BLaER1 treated with 17β-estradiol and CSF1 and Interleukin-3, amounts not matched to agents 10 nM and 100 nM (cell line): ENCODE measurements around the gene GSN.

ENCODE experiments used
- H3K27ac ChIP-seq, 11 experiments: shearing (Covaris generic); formaldehyde crosslinking; 2 replicates each; pipeline ENCODE4 v1.8.1; 2022
- H3K27me3 ChIP-seq, 11 experiments: shearing (Covaris generic); formaldehyde crosslinking; 2 replicates each; pipeline ENCODE4 v1.8.1; 2022
- H3K36me3 ChIP-seq, 11 experiments: shearing (Covaris generic); formaldehyde crosslinking; 2 replicates each; pipeline ENCODE4 v1.8.1; 2022
- H3K4me1 ChIP-seq, 10 experiments: shearing (Covaris generic); formaldehyde crosslinking; 2 replicates each; pipeline ENCODE4 v1.8.1; 2022
- H3K4me2 ChIP-seq, 11 experiments: shearing (Covaris generic); formaldehyde crosslinking; 2 replicates each; pipeline ENCODE4 v1.8.1; 2022
- H3K4me3 ChIP-seq, 10 experiments: shearing (Covaris generic); formaldehyde crosslinking; 2 replicates each; pipeline ENCODE4 v1.8.1; 2022
- H3K9ac ChIP-seq, 11 experiments: shearing (Covaris generic); formaldehyde crosslinking; 2 replicates each; pipeline ENCODE4 v1.8.1; 2022
- H3K9me3 ChIP-seq, 11 experiments: shearing (Covaris generic); formaldehyde crosslinking; replicated peaks in 1 of 11; 2 replicates each; pipeline ENCODE4 v1.8.1; 2022
- H4K20me1 ChIP-seq, 11 experiments: shearing (Covaris generic); formaldehyde crosslinking; 2 replicates each; pipeline ENCODE4 v1.8.1; 2022
- Cebpa-rat ChIP-seq, 11 experiments: shearing (Covaris generic); IDR thresholded peaks; 2 replicates each; pipeline ENCODE4 v1.8.1; 2022

GSN gene

DNA sequence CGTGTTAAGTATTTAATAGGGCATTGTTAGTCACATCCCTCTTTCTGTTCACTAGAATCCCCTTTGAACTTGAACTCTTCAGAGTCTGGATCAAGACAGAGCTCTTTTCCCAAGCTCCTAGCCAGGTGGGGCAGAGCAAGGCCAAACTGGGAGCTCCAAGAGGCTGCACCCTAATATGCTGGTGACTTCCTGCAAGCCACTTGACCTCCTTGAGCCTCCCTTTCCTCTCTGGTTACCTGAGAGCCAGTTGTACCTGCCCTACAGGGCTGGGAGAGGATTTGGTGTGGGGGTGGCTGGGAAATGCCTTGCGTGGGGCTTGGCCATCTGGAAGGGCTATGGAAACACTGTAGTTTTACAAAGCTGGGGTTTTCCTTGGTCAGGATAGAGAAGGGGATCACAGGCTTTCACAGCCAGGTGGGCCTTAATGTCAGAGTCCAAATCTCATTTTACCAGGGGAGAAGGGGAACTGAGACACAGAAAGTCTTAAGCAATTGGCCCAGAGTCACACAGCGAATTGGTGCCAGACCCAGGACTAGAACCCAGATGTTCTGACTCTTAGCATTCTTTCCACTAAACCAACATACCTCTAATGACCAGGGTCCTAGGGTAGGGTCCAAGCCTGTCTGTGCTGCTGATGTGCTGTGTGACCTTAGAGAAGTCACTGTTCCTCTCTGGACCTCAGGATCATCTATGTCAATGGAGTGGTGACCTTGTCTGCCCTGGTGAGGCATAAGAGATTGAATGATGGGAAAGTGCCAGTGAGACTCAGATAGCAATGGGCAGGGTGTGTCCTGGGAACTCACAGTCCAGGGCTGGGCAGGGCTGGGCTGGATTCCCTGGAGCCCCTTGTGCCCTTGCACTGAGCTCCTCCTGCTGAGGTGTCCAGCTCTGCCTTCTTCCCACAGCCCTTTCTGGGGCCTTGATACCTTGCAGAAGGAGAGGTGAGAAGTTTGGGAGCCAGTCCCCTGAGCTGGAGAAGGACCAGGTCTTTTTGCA, 35.8 kb downstream of the GSN start:
- H3K9ac ChIP-seq: no peak overlapping the region
- peaks cover 39 to 61% (median 54%) of the 10 kb centered on the region in 10 experiments for H3K4me1 ChIP-seq
- no peak for TF ChIP-seq Cebpa-rat (IDR thresholded peaks at IDR 0.05)
- peaks cover 14 to 80% (median 26%) of the 10 kb centered on the region in 11 experiments; a peak in 16 of 22 replicates for H3K36me3 ChIP-seq
- H3K4me2 ChIP-seq: peak overlapping the region in 1 of 11 experiments; percentile 6; a peak in 1 of 22 replicates
- H3K4me3 ChIP-seq: no peak overlapping the region
- peaks cover 0 to 77% (median 0%) of the 10 kb centered on the region in 11 experiments; a peak in 5 of 22 replicates for H4K20me1 ChIP-seq
- no peak overlapping the region for H3K27ac ChIP-seq
- peaks cover 0 to 11% (median 0%) of the 10 kb centered on the region in 11 experiments; a peak in 4 of 22 replicates for H3K27me3 ChIP-seq
- no peaks in the 10 kb centered on the region for H3K9me3 ChIP-seq

DNA sequence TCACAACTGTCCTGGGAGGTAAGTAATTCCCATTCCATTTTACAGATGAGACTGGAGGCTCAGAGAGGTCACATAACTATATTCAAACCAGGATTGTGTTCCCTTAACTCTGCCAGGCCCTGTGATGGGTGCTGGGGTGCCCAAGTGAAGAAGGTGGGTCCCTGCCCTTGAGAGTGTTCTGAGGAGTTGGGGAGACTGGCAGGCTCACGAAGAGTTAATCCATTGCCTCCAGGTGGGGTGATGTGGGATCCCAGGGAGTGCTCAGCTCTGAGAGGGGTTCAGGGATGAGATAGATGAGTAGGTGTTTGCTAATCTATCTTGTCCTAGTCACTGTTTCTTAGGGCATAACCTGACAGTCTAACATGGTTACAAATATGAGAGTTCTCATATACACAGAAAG, 36.7 kb downstream of the GSN start:
- Histone ChIP-seq H3K4me2 (peak overlapping the region in 2 of 11 experiments; percentile 61 to 82; a peak in 5 of 22 replicates), H4K20me1 (peaks cover 0 to 83% (median 0%) of the 10 kb centered on the region in 11 experiments; a peak in 5 of 22 replicates), H3K9ac (no peak overlapping the region), H3K4me3 (no peak overlapping the region), H3K36me3 (peaks cover 14 to 89% (median 26%) of the 10 kb centered on the region in 11 experiments; a peak in 16 of 22 replicates), H3K27ac (no peak overlapping the region), H3K9me3 (no peaks in the 10 kb centered on the region), H3K27me3 (peaks cover 0 to 10% (median 0%) of the 10 kb centered on the region in 11 experiments; a peak in 4 of 22 replicates), H3K4me1 (peaks cover 32 to 53% (median 45%) of the 10 kb centered on the region in 10 experiments)
- no peak for TF ChIP-seq Cebpa-rat (IDR thresholded peaks at IDR 0.05)

DNA sequence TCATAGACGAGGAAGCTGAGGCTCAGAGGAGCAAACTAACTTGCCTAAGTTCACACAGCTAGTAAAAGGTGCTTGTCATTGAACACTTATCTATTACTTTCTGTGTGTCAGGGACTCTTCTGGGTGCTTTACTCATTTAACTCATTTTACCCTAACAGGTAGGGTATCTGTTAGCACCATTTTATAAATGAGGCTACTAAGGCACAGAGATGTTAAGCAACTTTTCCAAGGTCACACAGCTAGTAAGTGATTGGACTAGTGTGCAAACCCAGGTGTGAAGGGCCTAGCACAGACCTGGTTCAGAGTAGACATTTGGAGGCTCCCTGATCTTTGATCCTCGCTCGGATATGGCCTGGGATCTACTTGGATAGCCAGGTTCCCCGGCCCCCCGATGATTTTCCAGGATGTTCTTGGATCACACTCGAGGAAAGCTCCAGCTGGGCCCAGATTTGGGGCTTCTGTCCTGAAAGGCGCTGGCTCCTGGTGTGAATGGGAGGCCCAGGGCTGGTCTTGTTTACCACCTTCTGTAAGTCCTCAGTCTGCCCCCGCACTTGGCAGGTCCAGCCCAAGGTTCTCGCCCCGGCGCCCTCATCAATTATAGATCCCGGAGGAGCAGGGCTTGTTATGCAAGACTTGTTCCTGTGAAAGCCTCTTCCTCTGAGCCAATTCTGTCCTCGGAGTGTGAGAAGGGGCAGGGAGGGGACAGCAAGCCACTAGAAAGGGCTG, 37.5 kb downstream of the GSN start:
- Histone ChIP-seq H3K4me2 (peak overlapping the region; percentile 20 to 89 (median 73); a peak in 20 of 22 replicates), H3K27me3 (peaks cover 0 to 3% (median 0%) of the 10 kb centered on the region in 11 experiments; a peak in 4 of 22 replicates), H4K20me1 (peaks cover 0 to 80% (median 0%) of the 10 kb centered on the region in 11 experiments; a peak in 5 of 22 replicates), H3K4me3 (no peak overlapping the region), H3K9ac (peak overlapping the region in 5 of 11 experiments; percentile 6 to 40 (median 15); a peak in 3 of 22 replicates), H3K27ac (no peak overlapping the region), H3K36me3 (peaks cover 14 to 96% (median 26%) of the 10 kb centered on the region in 11 experiments; a peak in 16 of 22 replicates), H3K4me1 (peaks cover 24 to 46% (median 39%) of the 10 kb centered on the region in 10 experiments), H3K9me3 (no peaks in the 10 kb centered on the region)
- TF ChIP-seq Cebpa-rat (IDR thresholded peaks at IDR 0.05): no peak

DNA sequence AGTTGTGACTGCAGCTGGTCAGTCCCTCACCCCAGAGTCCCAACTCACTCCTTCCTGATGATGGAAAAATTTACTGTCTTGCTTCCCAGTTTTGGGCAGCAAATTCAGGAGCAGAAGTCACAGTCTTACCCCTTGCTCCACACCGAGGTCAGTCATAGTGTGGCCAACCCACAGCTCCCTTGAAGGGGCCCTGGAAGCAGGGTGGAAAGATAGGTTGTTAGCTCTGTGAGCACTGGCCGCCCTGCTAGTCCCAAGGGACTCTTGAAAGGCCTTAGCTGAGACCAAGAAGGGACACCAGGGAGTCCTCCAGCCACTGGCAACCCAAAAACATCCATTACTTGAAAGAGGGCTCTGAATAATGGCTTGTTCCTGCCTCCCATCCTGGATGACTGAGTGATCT, 40.0 kb downstream of the GSN start:
- Histone ChIP-seq H3K9ac (no peak overlapping the region), H3K27ac (no peak overlapping the region), H3K4me2 (peak overlapping the region in 3 of 11 experiments; percentile 53 to 56 (median 54); a peak in 3 of 22 replicates), H3K4me1 (peaks cover 18 to 34% (median 30%) of the 10 kb centered on the region in 10 experiments; a peak in 19 of 20 replicates), H3K4me3 (no peak overlapping the region), H4K20me1 (peaks cover 0 to 70% (median 0%) of the 10 kb centered on the region in 11 experiments; a peak in 5 of 22 replicates), H3K9me3 (no peaks in the 10 kb centered on the region), H3K27me3 (no peaks in the 10 kb centered on the region), H3K36me3 (peaks cover 32 to 100% (median 48%) of the 10 kb centered on the region in 11 experiments; a peak in 19 of 22 replicates)
- no peak for TF ChIP-seq Cebpa-rat (IDR thresholded peaks at IDR 0.05)

DNA sequence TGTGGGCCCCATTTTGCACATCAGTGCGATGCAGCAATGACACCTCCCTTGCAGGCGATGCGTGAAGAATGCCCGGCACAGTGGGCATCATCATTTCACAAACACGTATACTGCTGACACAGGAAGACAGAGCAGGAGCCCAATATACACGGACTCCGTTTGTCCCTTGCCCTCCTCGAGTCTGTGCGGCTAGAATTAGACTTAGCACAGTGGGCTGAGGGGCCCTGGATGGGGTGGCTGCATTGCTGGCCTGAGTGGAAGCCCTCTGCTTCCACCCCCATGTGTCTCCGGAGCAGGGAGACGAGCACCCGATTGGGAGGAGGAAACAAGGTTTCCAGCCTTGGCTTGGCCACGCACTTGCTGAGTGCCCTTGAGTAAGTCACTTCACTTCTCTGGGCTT, 40.8 kb downstream of the GSN start:
- Histone ChIP-seq H3K27ac (no peak overlapping the region), H3K4me2 (no peak overlapping the region), H3K36me3 (peaks cover 34 to 100% (median 48%) of the 10 kb centered on the region in 11 experiments; a peak in 19 of 22 replicates), H3K9ac (no peak overlapping the region), H3K4me1 (peaks cover 18 to 34% (median 30%) of the 10 kb centered on the region in 10 experiments; a peak in 19 of 20 replicates), H3K27me3 (no peaks in the 10 kb centered on the region), H4K20me1 (peaks cover 0 to 70% (median 0%) of the 10 kb centered on the region in 11 experiments; a peak in 5 of 22 replicates), H3K9me3 (no peaks in the 10 kb centered on the region), H3K4me3 (no peak overlapping the region)
- no peak for TF ChIP-seq Cebpa-rat (IDR thresholded peaks at IDR 0.05)

DNA sequence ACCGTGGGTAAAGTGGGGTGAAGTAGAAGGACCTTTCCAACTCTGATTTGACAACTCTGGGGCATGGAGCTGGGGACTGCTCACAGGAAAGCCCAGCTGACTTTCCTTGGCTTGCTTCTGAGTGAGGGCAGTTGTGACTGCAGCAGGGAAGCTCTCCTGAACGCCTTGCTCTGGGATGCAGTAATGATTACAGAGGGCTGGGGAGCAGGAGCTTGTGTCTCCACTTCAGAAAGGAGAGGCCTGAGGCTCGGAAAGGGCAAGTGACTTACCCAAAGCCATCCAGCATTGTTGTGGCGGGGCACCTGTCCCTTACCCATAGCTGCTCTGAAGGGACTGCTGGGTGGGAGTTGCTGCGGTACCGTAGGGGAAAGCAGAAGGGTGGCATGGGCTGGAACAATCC, 41.2 kb downstream of the GSN start:
- Histone ChIP-seq H3K27ac (no peak overlapping the region), H3K9me3 (no peaks in the 10 kb centered on the region), H3K4me1 (peaks cover 15 to 34% (median 30%) of the 10 kb centered on the region in 10 experiments; a peak in 19 of 20 replicates), H3K27me3 (no peaks in the 10 kb centered on the region), H3K36me3 (peaks cover 38 to 100% (median 48%) of the 10 kb centered on the region in 11 experiments; a peak in 19 of 22 replicates), H3K9ac (no peak overlapping the region), H3K4me3 (no peak overlapping the region), H4K20me1 (peaks cover 0 to 69% (median 0%) of the 10 kb centered on the region in 11 experiments; a peak in 5 of 22 replicates), H3K4me2 (no peak overlapping the region)
- no peak for TF ChIP-seq Cebpa-rat (IDR thresholded peaks at IDR 0.05)

DNA sequence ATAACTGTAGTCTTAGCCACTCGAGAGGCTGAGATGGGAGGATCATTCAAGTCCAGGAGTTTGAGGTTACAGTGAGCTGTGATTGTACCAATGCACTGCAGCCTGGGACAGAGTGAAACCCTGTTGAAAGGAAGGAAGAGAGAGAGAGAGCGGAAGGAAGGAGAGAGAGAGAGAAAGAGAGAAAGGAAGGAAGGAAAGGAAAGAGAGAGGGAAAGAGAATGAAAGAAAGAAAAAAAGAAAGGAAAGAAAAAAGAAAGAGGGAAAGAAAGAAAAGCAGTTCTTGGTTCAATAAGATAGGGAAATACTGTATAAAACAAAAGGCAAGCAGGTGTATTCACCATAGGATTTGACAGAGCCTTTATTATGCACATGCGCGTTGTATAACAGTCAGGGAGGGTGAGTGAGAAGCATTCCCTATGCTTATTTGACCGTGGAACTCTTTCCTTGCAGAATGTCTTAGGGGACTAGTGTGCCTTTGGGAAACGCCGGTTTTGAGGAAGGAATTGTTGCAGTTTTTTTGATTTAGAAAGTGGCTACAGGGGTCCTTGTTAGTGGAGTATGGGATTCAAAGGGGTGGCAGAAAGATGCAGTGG, 42.0 kb downstream of the GSN start:
- H3K9ac ChIP-seq: no peak overlapping the region
- peaks cover 0 to 62% (median 0%) of the 10 kb centered on the region in 11 experiments; a peak in 4 of 22 replicates for H4K20me1 ChIP-seq
- H3K4me1 ChIP-seq: peaks cover 8 to 30% (median 28%) of the 10 kb centered on the region in 10 experiments; a peak in 19 of 20 replicates
- no peak overlapping the region for H3K27ac ChIP-seq
- TF ChIP-seq Cebpa-rat (IDR thresholded peaks at IDR 0.05): no peak
- H3K36me3 ChIP-seq: peaks cover 39 to 100% (median 47%) of the 10 kb centered on the region in 11 experiments; a peak in 19 of 22 replicates
- H3K4me2 ChIP-seq: no peak overlapping the region
- H3K27me3 ChIP-seq: no peaks in the 10 kb centered on the region
- no peak overlapping the region for H3K4me3 ChIP-seq
- H3K9me3 ChIP-seq: no peaks in the 10 kb centered on the region

DNA sequence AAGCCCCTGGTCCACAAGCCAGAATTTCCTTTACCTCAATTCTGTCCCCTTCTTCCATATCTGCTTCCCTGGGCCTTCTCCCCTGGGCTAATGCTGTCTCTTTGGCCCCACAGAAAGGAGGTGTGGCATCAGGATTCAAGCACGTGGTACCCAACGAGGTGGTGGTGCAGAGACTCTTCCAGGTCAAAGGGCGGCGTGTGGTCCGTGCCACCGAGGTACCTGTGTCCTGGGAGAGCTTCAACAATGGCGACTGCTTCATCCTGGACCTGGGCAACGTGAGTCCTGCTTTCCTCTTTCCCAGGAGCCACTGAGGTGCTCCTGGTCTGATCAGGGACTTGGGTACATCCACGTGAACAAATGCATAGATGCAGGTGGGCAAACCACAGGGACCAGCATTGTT, 42.6 kb downstream of the GSN start:
- H4K20me1 ChIP-seq: peaks cover 0 to 55% (median 0%) of the 10 kb centered on the region in 11 experiments; a peak in 4 of 22 replicates
- H3K4me2 ChIP-seq: no peak overlapping the region
- TF ChIP-seq Cebpa-rat (IDR thresholded peaks at IDR 0.05): no peak

More for the DNA sequence above, 42.6 kb downstream of the GSN start:
- Histone ChIP-seq H3K4me1 (peaks cover 1 to 24% (median 22%) of the 10 kb centered on the region in 10 experiments; a peak in 19 of 20 replicates), H3K9ac (no peak overlapping the region), H3K4me3 (no peak overlapping the region), H3K36me3 (peaks cover 39 to 100% (median 52%) of the 10 kb centered on the region in 11 experiments; a peak in 18 of 22 replicates), H3K27ac (no peak overlapping the region), H3K9me3 (no peaks in the 10 kb centered on the region), H3K27me3 (no peaks in the 10 kb centered on the region)
